Fibroblast of pulmonary artery (primary cell): Measurements from ENCODE around the gene STK24.
"Not testable (repeated sequence)": the region's sequence is repeated elsewhere in the genome, so short reads cannot be mapped to it uniquely, and the experiment has no call there.

ENCODE experiments used
- DNase-seq: peaks from one replicate; pipeline ENCODE4 v3.0.0-alpha.2; 2010; ENCODE audit warnings: low read depth
- H3K4me3 ChIP-seq: replicated peaks from 2 replicates; pipeline ENCODE4 v1.5.1; 2011; ENCODE audit warnings: low read depth, mild to moderate bottlenecking, control low read depth, low read length, moderate library complexity
- CTCF ChIP-seq: IDR thresholded peaks from 2 replicates; pipeline ENCODE4 v1.5.1; 2011; ENCODE audit warnings: mild to moderate bottlenecking, control low read depth, low read length, inconsistent platforms; ENCODE audit errors: missing control alignments

Gene STK24

DNA sequence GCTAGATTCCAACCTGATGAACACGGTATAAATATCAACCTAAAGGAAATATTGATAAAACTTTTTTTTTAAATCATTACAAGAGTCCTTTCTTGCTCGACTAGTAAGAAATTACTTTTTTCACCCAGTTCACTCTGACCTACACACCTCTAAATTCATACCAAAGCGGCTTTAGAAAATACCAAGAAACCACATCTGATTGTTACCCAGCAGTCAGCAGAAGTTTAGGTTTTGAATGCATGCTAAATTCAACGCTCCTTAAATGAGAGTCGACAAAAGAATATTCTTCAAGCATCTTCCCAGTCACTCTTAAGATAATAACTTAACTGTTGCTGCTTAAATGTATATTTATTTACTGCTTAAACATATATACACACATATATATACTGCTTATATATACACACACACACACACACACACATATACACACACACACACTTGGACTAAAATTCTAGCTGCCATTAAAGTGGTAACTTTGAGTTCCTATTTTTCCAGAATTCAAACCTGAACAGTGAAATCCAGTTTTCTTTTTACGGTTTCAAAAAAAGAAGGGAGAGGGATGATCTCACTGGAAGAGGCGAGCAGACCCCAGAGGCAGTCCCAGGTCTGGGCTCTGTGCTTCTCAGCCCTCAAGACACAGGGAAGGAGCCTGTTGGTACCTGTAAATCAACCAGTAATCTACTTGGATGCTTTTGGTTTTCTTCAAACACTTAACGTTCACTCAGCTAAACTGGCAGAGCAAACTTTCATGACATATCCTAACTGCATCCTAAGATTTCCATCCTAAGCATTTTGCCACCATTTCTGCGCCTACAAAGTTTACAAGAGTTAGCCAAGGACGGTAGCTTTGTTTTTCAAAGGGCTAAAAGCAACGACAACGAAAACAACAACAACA, 1.7 kb downstream of the STK24 start:
- TF ChIP-seq CTCF, result no peak
- no peak for DNase-seq
- peak overlapping the region; percentile 63 for H3K4me3 ChIP-seq

- DNase-seq, result no peak
- no peak overlapping the region for H3K4me3 ChIP-seq
Measured at GRCh38 chr13:98571955-98572662, 4.8 kb downstream of the STK24 start.

GRCh38 chr13:98570929-98571372, 6.0 kb downstream of the STK24 start:
- DNase-seq, result no peak
- no peak overlapping the region for H3K4me3 ChIP-seq
- TF ChIP-seq CTCF, result no peak

More at GRCh38 chr13:98571955-98572662, 4.8 kb downstream of the STK24 start:
- TF ChIP-seq CTCF, result no peak

DNA sequence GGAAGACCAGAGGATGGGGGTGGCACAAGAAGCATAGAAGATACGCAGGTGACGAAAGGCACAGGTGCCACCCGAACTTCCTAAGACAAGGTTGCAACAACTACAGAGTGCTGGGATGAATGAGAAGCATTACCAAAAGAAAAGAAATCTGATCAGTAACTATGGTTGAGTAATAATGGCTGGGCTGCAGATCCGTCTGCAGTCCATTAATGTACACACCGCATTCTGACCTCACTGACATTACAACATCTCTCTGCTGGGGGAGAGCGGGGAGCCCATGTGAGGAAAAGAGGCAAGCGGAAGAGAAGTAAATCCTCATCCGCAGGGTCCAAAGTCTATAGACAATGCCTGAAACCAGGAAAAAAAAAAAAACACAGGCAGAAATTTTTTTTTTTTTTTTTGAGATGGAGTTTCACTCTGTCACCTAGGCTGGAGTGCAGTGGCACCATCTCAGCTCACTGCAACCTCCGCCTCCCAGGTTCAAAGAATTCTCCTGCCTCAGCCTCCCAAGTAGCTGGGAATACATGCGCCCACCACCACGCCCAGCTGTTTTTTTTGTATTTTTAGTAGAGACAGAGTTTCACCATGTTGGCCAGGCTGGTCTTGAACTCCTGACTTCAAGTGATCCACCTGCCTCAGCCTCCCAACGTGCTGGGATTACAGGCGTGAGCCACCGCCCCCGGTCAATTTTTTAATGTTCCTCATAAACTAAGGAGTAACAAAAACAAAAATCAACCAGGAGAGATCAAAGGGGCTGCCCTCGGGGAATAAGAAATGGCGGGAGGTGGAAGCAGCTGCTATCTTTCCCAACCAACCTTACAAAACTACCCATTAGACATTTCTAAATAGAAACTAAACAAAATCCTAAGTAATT, 7.2 kb downstream of the STK24 start:
- not testable (repeated sequence) for H3K4me3 ChIP-seq
- peak; percentile 35 for DNase-seq

DNA sequence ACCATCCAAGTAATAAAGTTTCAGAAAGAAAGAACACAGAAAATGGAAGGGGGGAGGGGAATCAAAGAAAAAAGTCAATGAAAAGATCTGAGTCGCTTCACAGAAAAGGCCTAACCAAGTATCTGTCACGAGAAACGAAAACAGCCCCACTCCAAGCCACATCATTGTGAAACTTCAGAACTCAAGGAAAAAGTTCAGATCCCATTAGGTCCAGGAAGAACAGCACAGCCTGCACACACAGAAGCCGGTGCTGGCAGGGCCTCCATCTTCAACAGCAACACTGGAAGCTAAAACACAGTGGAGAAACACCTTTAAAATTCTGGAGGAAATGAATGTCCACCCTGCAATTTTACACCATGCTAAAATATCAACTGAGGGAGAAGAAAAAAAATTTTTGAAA, 8.0 kb downstream of the STK24 start:
- no peak for DNase-seq
- no peak overlapping the region for H3K4me3 ChIP-seq
- TF ChIP-seq CTCF, result no peak

DNA sequence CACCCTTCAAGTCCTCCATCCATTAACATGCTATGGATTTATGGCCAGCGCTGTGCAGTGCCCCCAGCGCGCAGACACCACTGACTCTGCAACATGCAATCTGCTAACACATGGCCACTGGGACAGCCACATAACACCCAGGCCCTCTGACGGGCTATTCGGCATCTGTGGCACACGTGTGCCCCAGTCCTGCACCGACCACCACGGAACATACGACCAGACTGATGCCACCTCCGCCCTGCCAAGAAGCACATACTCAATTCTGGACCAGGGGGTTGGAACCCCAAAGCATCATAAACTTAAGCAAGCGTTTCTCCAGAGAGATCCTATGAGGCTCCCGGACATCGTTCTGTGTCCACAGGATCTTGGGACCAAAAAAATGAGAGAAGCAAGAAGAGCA, 9.8 kb downstream of the STK24 start:
- DNase-seq, result no peak

More for the DNA sequence above, 9.8 kb downstream of the STK24 start:
- no peak overlapping the region for H3K4me3 ChIP-seq
- no peak for TF ChIP-seq CTCF
